ENCODE data around the gene PACSIN1. TPM values are rescaled to one million over a fixed set of nuclear protein-coding genes. Genes with fewer than 3 reads are reported as not detected.

The PACSIN1 gene
- total and polyA plus RNA-seq, 10 of the 15 experiments (the other 5 are each of a cell fraction or from before 2014, with no cell fraction given), result 0.50 to 9.4 (median 2.8) TPM

- Histone ChIP-seq H3K36me3 (ENCODE audit: control insufficient read depth in 2 of 2, insufficient read depth in 2 of 2, low read length in 1 of 2) (no peaks in the 10 kb centered on the region), H3K79me2 (ENCODE audit: control insufficient read depth, insufficient read depth, low read length) (no peaks in the 10 kb centered on the region), H3K9ac (ENCODE audit: control insufficient read depth, insufficient read depth, low read length) (no peak overlapping the region), H4K20me1 (ENCODE audit: control insufficient read depth, insufficient read depth) (no peaks in the 10 kb centered on the region), H3K4me3 (no peak overlapping the region), H3K9me3 (replicated peaks; ENCODE audit: control insufficient read depth, insufficient read depth, low read length) (no peaks in the 10 kb centered on the region), H3K4me1 (ENCODE audit: control insufficient read depth, insufficient read depth, low read length) (no peaks in the 10 kb centered on the region), H3K4me2 (ENCODE audit: control insufficient read depth, insufficient read depth) (no peak overlapping the region), H3K27me3 (replicated peaks in 1 of 2; ENCODE audit: control insufficient read depth in 2 of 2, insufficient read depth in 2 of 2, low read length in 1 of 2) (no peaks in the 10 kb centered on the region), H2AFZ (ENCODE audit: control insufficient read depth, low read depth, low read length) (no peak overlapping the region), H3K27ac (ENCODE audit: control insufficient read depth, insufficient read depth) (no peak overlapping the region)
- BruUV-seq (replicated peaks), result no TSS peak
- FAIRE-seq (no peak), ATAC-seq (no peak), DNase-seq (ENCODE audit: low read depth, low spot score) (no peak)
- ChIA-PET RAD21 (ENCODE audit: unreplicated experiment) (no interaction called here), CTCF (no interaction called here), SMC1A (ENCODE audit: uncharacterized antibody, unreplicated experiment) (no interaction called here), POLR2A (no interaction called here)
- intact Hi-C loops (cut with micrococcal nuclease; ENCODE audit: unreplicated experiment), result no loop called here
- in situ Hi-C loops (cut with MboI), result no loop called here
- TF ChIP-seq USF2 (IDR thresholded peaks at IDR 0.05; ENCODE audit: borderline replicate concordance, low read depth, low read length), result no peak
- WGBS (ENCODE audit: insufficient coverage, insufficient replicate concordance, low lambda C conversion rate, missing lambda C conversion rate), result 77% methylated on average over 25 of the region's 27 CpGs
Observed at GRCh38 chr6:34544052-34544604, 78.3 kb downstream of the PACSIN1 start.

GRCh38 chr6:34544776-34545471 is 79.0 kb downstream of the PACSIN1 start:
- TF ChIP-seq HSF1 (IDR thresholded peaks at IDR 0.05; ENCODE audit: low read depth, low read length), result no peak
- ChIA-PET RAD21 (ENCODE audit: unreplicated experiment) (no interaction called here), CTCF (no interaction called here), POLR2A (no interaction called here), SMC1A (ENCODE audit: uncharacterized antibody, unreplicated experiment) (no interaction called here)
- Histone ChIP-seq H3K4me2 (ENCODE audit: control insufficient read depth, insufficient read depth) (no peak overlapping the region), H3K79me2 (ENCODE audit: control insufficient read depth, insufficient read depth, low read length) (no peaks in the 10 kb centered on the region), H3K9me3 (replicated peaks; ENCODE audit: control insufficient read depth, insufficient read depth, low read length) (no peaks in the 10 kb centered on the region), H3K4me1 (ENCODE audit: control insufficient read depth, insufficient read depth, low read length) (no peaks in the 10 kb centered on the region), H3K4me3 (no peak overlapping the region), H3K36me3 (ENCODE audit: control insufficient read depth in 2 of 2, insufficient read depth in 2 of 2, low read length in 1 of 2) (no peaks in the 10 kb centered on the region), H3K27me3 (replicated peaks in 1 of 2; ENCODE audit: control insufficient read depth in 2 of 2, insufficient read depth in 2 of 2, low read length in 1 of 2) (no peaks in the 10 kb centered on the region), H2AFZ (ENCODE audit: control insufficient read depth, low read depth, low read length) (no peak overlapping the region), H3K27ac (ENCODE audit: control insufficient read depth, insufficient read depth) (no peak overlapping the region), H4K20me1 (ENCODE audit: control insufficient read depth, insufficient read depth) (no peaks in the 10 kb centered on the region), H3K9ac (ENCODE audit: control insufficient read depth, insufficient read depth, low read length) (no peak overlapping the region)
- FAIRE-seq (no peak), DNase-seq (ENCODE audit: low read depth, low spot score) (no peak), ATAC-seq (no peak; the same call in 2 of the 3 replicates)
- BruUV-seq (replicated peaks), result no TSS peak
- intact Hi-C loops (cut with micrococcal nuclease; ENCODE audit: unreplicated experiment) (no loop called here), in situ Hi-C loops (cut with MboI) (no loop called here)
- WGBS (ENCODE audit: insufficient coverage, insufficient replicate concordance, low lambda C conversion rate, missing lambda C conversion rate), result 60% methylated on average over 13 of the region's 13 CpGs

Measured in GM12878 (cell line).